Naive thymus-derived CD8-positive, alpha-beta T cell (primary cell): ENCODE results near the gene OXSR1. TPM values are rescaled to one million over a fixed set of nuclear protein-coding genes. Genes with fewer than 3 reads are reported as not detected.
"Not testable (repeated sequence)": the region's sequence is repeated elsewhere in the genome, so short reads cannot be mapped to it uniquely, and the experiment has no call there.

ENCODE experiments used
- ATAC-seq, 2 donors: fragments of 150-1000 bp; cut with Tn5 transposase in 1 of 2; sonication (Bioruptor Pico), chemical (Tn5 transposase) in 1 of 2; 1 replicate in 1 of 2; 2 replicates in 1 of 2; pipeline ENCODE4 v1.10.0; 2021; ENCODE audit warnings: mild to moderate bottlenecking in 2 of 2, moderate library complexity in 2 of 2
- POLR2A ChIA-PET: fragments of 350-600 bp; sonication (Branson Sonifier 250); formaldehyde crosslinking; loops from one replicate; lab custom pipeline; 2021; ENCODE audit warnings: antibody characterized with exemption; lab: Charles Lee
- DNase-seq, 10 donors: peaks; one replicate each; pipeline versions ENCODE4 v3.0.0 to v3.0.0-alpha.2; 2020 to 2022
- H3K27ac Mint-ChIP-seq, 10 donors: one replicate each; pipeline ENCODE4 v1.8.0; 2020 to 2022; ENCODE audit warnings: mild to moderate bottlenecking in 10 of 10, mixed read lengths in 10 of 10, moderate library complexity in 4 of 10, inconsistent platforms in 1 of 10
- H3K27me3 Mint-ChIP-seq, 5 donors: one replicate each; pipeline ENCODE4 v1.8.0; 2021 to 2022; ENCODE audit warnings: mixed read lengths in 5 of 5
- H3K36me3 Mint-ChIP-seq, 3 donors: one replicate each; pipeline ENCODE4 v1.8.0; 2020 to 2022; ENCODE audit warnings: mixed read lengths in 3 of 3, mild to moderate bottlenecking in 2 of 3, inconsistent platforms in 1 of 3
- H3K4me1 Mint-ChIP-seq, 4 donors: one replicate each; pipeline ENCODE4 v1.8.0; 2021 to 2022; ENCODE audit warnings: mixed read lengths in 4 of 4
- H3K4me3 Mint-ChIP-seq, 10 donors: one replicate each; pipeline ENCODE4 v1.8.0; 2020 to 2022; ENCODE audit warnings: mild to moderate bottlenecking in 10 of 10, mixed read lengths in 10 of 10, moderate library complexity in 6 of 10, inconsistent platforms in 1 of 10
- H3K9me3 Mint-ChIP-seq, 9 donors: one replicate each; pipeline ENCODE4 v1.8.0; 2020 to 2022; ENCODE audit warnings: mixed read lengths in 9 of 9, mild to moderate bottlenecking in 3 of 9, inconsistent platforms in 1 of 9, moderate library complexity in 1 of 9
- polyA plus RNA-seq, 3 donors: library from polyadenylated mRNA; unstranded; fragments of 300-500 nt; fragmentation: Illumina TruSeq; gene quantifications; one replicate each; pipeline ENCODE4 v1.2.3, GENCODE V29; 2021
- total RNA-seq, 8 experiments: library from RNA in 2 of 8; stranded (reverse) in 2 of 8; gene quantifications; one replicate each; pipeline ENCODE4 v1.2.3 and lab custom pipeline; 2021 to 2026

The OXSR1 gene
- total and polyA plus RNA-seq, 5 experiments from 2014 or later: 12.9 to 40.8 (median 14.0) TPM

- peaks cover 25 to 66% (median 62%) of the 10 kb centered on the region in 4 donors for H3K4me1 Mint-ChIP-seq
- peak overlapping the region in 6 of 10 donors; percentile 41 to 82 (median 66) for H3K27ac Mint-ChIP-seq
- no peak overlapping the region for H3K4me3 Mint-ChIP-seq
- DNase-seq: no peak
- POLR2A ChIA-PET: interaction anchor here (0.6 to 1.0 kb wide), 2 partner anchors 9 to 40 kb away, joined by 3 to 5 read pairs; partner anchors contain the start of gene ACAA1
- H3K9me3 Mint-ChIP-seq: no peaks in the 10 kb centered on the region
- ATAC-seq: no peak
- peaks cover 0 to 35% (median 10%) of the 10 kb centered on the region in 3 donors for H3K36me3 Mint-ChIP-seq
- H3K27me3 Mint-ChIP-seq: no peaks in the 10 kb centered on the region
Observed at GRCh38 chr3:38177181-38177580, 11.8 kb downstream of the OXSR1 start.

- Mint-ChIP-seq H3K27ac (no peak overlapping the region), H3K9me3 (peaks cover 0 to 4% (median 0%) of the 10 kb centered on the region in 9 donors), H3K27me3 (no peaks in the 10 kb centered on the region), H3K4me1 (peaks cover 4 to 9% (median 6%) of the 10 kb centered on the region in 4 donors), H3K4me3 (no peak overlapping the region), H3K36me3 (peaks cover 8 to 45% (median 32%) of the 10 kb centered on the region in 3 donors)
- ATAC-seq (no peak), DNase-seq (no peak)
- POLR2A ChIA-PET: no interaction called here
Observed at GRCh38 chr3:38186781-38187180, 21.4 kb downstream of the OXSR1 start.

DNA sequence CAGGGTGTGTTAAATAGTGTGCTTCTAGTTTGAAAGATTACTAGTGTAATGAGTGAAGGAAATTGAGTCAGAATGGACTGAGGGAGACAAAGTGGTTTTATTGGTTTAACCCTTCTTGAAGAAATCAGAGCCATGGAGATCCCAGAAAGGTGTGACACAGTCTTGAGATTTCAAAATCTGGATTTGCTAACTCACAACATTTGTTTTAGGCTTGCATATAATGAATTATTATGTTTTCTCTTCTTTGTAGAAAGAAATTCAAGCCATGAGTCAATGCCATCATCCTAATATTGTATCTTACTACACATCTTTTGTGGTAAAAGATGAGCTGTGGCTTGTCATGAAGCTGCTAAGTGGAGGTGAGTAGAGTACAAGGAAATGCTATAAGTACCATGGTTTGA lies 25.1 kb downstream of the OXSR1 start:
- peaks cover 0 to 6% (median 3%) of the 10 kb centered on the region in 4 donors for H3K4me1 Mint-ChIP-seq
- H3K9me3 Mint-ChIP-seq: peaks cover 0 to 4% (median 0%) of the 10 kb centered on the region in 9 donors
- no peak for ATAC-seq
- H3K27ac Mint-ChIP-seq: peak overlapping the region in 1 of 10 donors; percentile 49
- POLR2A ChIA-PET: interaction anchor here (1.5 kb wide), 1 partner anchor 25 kb away, joined by 4 read pairs; the partner anchor contains the start of gene OXSR1
- H3K27me3 Mint-ChIP-seq: no peaks in the 10 kb centered on the region
- H3K36me3 Mint-ChIP-seq: peaks cover 4 to 45% (median 32%) of the 10 kb centered on the region in 3 donors
- DNase-seq: no peak
- H3K4me3 Mint-ChIP-seq: no peak overlapping the region

DNA sequence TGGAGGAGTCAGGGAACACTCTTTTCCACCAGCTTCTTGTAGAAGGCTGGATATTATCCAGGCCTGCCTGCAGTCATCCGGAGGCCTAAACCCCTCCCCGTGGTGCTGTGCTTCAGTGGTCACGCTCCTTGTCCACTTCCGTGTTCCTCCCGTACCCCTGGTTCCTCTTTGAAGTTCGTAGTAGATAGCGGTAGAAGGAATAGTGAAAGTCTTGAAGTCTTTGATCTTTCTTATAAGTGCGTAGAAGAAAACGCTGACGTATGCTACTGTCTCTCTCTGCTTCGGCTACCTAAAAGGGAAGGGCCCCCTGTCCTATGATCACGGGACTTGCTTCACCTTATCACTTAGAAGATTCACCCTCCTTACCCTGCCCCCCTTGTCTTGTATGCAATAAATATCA lies 37.6 kb downstream of the OXSR1 start:
- ATAC-seq, POLR2A ChIA-PET, H3K27me3 Mint-ChIP-seq, H3K9me3 Mint-ChIP-seq, DNase-seq, H3K4me3 Mint-ChIP-seq: not testable (repeated sequence)
- Mint-ChIP-seq H3K4me1 (peaks cover 22 to 54% (median 37%) of the 10 kb centered on the region in 4 donors), H3K36me3 (peaks cover 0 to 54% (median 26%) of the 10 kb centered on the region in 3 donors), H3K27ac (peak overlapping the region in 1 of 10 donors; percentile 16)

DNA sequence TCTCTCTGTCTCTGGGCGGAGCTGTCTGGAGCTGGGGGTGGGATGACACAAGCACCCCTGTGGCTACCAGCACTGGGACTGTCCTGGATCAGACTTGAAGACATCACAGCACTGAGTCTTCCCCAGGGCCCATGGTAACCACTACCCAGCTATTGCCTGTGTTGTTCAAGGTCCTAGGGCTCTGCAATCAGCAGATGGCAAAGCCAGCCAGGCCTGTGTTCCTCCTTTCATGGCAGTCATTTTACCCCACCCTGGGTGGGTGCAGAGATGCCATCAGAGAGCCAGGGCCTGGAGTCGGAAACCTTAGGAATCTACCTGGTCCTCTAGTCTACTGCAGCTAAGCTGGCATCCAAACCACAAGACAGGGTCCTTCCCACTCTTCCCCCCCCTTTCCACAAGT lies 38.4 kb downstream of the OXSR1 start:
- H3K27me3 Mint-ChIP-seq: no peaks in the 10 kb centered on the region
- peaks cover 22 to 57% (median 41%) of the 10 kb centered on the region in 4 donors for H3K4me1 Mint-ChIP-seq
- H3K36me3 Mint-ChIP-seq: peaks cover 0 to 56% (median 29%) of the 10 kb centered on the region in 3 donors
- no peak overlapping the region for H3K4me3 Mint-ChIP-seq
- no peaks in the 10 kb centered on the region for H3K9me3 Mint-ChIP-seq
- no peak for ATAC-seq
- H3K27ac Mint-ChIP-seq: peak overlapping the region in 1 of 10 donors; percentile 57
- POLR2A ChIA-PET: no interaction called here
- no peak for DNase-seq

- DNase-seq: no peak
- no peaks in the 10 kb centered on the region for H3K9me3 Mint-ChIP-seq
- peak overlapping the region in 2 of 10 donors; percentile 3 to 41 for H3K4me3 Mint-ChIP-seq
- ATAC-seq: no peak
- peaks cover 21 to 57% (median 45%) of the 10 kb centered on the region in 4 donors for H3K4me1 Mint-ChIP-seq
- peak overlapping the region in 4 of 10 donors; percentile 17 to 71 (median 39) for H3K27ac Mint-ChIP-seq
- H3K36me3 Mint-ChIP-seq: peaks cover 0 to 52% (median 27%) of the 10 kb centered on the region in 3 donors
- POLR2A ChIA-PET: no interaction called here
- no peaks in the 10 kb centered on the region for H3K27me3 Mint-ChIP-seq
Observed at GRCh38 chr3:38204599-38205471, 39.5 kb downstream of the OXSR1 start.

- DNase-seq: no peak
- ATAC-seq: peak in 1 of 2 donors; percentile 46
- Mint-ChIP-seq H3K4me3 (peak overlapping the region in 1 of 10 donors; percentile 3), H3K27me3 (no peaks in the 10 kb centered on the region), H3K36me3 (peaks cover 0 to 49% (median 26%) of the 10 kb centered on the region in 3 donors), H3K9me3 (no peaks in the 10 kb centered on the region), H3K27ac (peak overlapping the region in 1 of 10 donors; percentile 79), H3K4me1 (peaks cover 23 to 57% (median 50%) of the 10 kb centered on the region in 4 donors)
- POLR2A ChIA-PET: no interaction called here
Observed at GRCh38 chr3:38205472-38205805, 40.1 kb downstream of the OXSR1 start.

GRCh38 chr3:38207254-38208003 lies 42.1 kb downstream of the OXSR1 start:
- POLR2A ChIA-PET: no interaction called here
- Mint-ChIP-seq H3K36me3 (peaks cover 0 to 41% (median 18%) of the 10 kb centered on the region in 3 donors), H3K27me3 (no peaks in the 10 kb centered on the region), H3K4me3 (no peak overlapping the region), H3K9me3 (no peaks in the 10 kb centered on the region), H3K27ac (no peak overlapping the region), H3K4me1 (peaks cover 25 to 74% (median 64%) of the 10 kb centered on the region in 4 donors)
- DNase-seq: no peak
- ATAC-seq: no peak

DNA sequence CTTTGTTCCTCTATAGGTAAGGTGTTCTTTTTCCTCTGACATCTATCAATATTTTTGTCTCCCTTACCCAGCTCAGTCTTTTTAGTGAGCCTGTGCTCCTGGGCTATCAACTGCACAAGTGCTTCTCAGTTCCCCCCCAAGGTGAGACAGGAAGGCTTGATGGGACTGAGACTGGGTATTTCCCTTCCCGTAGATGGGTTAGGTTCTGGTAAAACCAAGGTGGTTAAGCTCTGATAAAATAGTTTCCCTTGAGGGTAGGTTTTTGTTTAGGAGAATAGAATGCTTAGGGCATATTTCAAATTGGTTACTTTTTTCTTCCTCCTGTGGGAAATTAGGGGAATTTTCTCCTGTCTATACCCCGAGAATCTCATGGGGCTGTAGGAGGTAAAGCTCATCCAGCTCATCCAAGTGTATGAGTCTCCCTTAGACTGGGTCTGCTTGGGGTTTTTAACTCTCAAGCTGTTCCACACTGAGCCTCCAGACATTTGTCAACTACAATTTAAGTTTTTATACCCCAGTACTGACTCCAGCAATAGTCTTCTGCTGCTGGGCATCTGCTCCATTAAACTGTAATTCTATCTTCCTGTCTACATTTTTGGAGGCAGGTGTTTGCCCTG lies 44.9 kb downstream of the OXSR1 start:
- peak overlapping the region in 9 of 10 donors; percentile 6 to 88 (median 70) for H3K27ac Mint-ChIP-seq
- H3K36me3 Mint-ChIP-seq: peaks cover 0 to 26% (median 14%) of the 10 kb centered on the region in 3 donors
- DNase-seq (peak in 1 of 10 donors; percentile 9), ATAC-seq (peak; percentile 39 to 77)
- POLR2A ChIA-PET: no interaction called here
- peaks cover 19 to 76% (median 59%) of the 10 kb centered on the region in 4 donors for H3K4me1 Mint-ChIP-seq
- H3K27me3 Mint-ChIP-seq: no peaks in the 10 kb centered on the region
- H3K4me3 Mint-ChIP-seq: peak overlapping the region in 3 of 10 donors; percentile 28 to 31 (median 30)
- H3K9me3 Mint-ChIP-seq: no peaks in the 10 kb centered on the region

DNA sequence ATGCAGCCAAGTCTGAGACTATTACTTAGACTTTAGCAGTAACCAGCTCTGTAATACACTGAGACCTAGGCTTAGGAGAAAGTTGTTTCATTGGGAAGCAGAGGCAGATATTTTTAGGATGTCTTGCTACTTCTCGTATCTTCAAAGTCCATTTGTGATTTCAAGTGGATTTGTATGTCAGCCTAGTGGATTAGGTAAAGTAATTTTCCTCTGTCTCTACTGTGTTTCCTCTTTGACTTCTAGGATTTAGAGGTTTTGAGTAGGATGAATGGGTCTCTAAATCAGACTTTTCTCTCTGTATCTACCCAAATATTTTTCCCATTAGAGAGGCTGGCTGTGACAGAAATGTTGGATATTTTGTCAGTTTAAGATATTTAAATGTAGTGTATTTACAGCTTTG lies 46.8 kb downstream of the OXSR1 start:
- Mint-ChIP-seq H3K4me1 (peaks cover 18 to 59% (median 48%) of the 10 kb centered on the region in 4 donors), H3K36me3 (peaks cover 5 to 37% (median 14%) of the 10 kb centered on the region in 3 donors), H3K4me3 (no peak overlapping the region), H3K27me3 (no peaks in the 10 kb centered on the region), H3K9me3 (no peaks in the 10 kb centered on the region), H3K27ac (no peak overlapping the region)
- DNase-seq: no peak
- POLR2A ChIA-PET: no interaction called here
- no peak for ATAC-seq

DNA sequence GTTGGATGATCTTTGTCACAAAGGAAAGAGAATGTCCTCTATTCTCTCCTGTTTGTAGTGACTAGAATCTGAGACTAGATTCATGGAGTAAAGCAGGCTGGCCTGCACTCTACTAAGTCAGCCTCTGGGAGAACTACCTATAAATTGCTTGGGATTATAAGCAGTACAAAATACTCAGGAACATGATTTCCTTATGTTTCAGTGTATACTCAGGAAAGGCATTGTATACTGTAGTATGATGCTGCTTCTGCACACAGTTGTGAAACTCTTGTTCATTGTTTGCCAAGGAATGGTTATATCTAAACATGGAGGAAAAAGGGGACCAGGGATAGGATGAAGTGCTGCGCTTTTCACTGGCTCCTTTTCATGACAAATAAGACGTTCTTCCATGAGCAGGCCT lies 49.2 kb downstream of the OXSR1 start:
- no peak for ATAC-seq
- no peak overlapping the region for H3K27ac Mint-ChIP-seq
- no peaks in the 10 kb centered on the region for H3K9me3 Mint-ChIP-seq
- POLR2A ChIA-PET: no interaction called here
- no peak for DNase-seq
- peaks cover 9 to 45% (median 12%) of the 10 kb centered on the region in 3 donors for H3K36me3 Mint-ChIP-seq
- no peaks in the 10 kb centered on the region for H3K27me3 Mint-ChIP-seq
- peaks cover 16 to 55% (median 37%) of the 10 kb centered on the region in 4 donors for H3K4me1 Mint-ChIP-seq
- H3K4me3 Mint-ChIP-seq: no peak overlapping the region

- no peak overlapping the region for H3K4me3 Mint-ChIP-seq
- ATAC-seq (no peak), DNase-seq (no peak)
- H3K36me3 Mint-ChIP-seq: peaks cover 12 to 62% (median 21%) of the 10 kb centered on the region in 3 donors
- H3K4me1 Mint-ChIP-seq: peaks cover 2 to 12% (median 4%) of the 10 kb centered on the region in 4 donors
- POLR2A ChIA-PET: no interaction called here
- H3K27me3 Mint-ChIP-seq: no peaks in the 10 kb centered on the region
- H3K27ac Mint-ChIP-seq: no peak overlapping the region
- H3K9me3 Mint-ChIP-seq: no peaks in the 10 kb centered on the region
Observed at GRCh38 chr3:38219609-38220197, 54.4 kb downstream of the OXSR1 start.
